ENCODE data around the gene NPHP1.
"Not testable (repeated sequence)": the region's sequence is repeated elsewhere in the genome, so short reads cannot be mapped to it uniquely, and the experiment has no call there.

The NPHP1 gene

DNA sequence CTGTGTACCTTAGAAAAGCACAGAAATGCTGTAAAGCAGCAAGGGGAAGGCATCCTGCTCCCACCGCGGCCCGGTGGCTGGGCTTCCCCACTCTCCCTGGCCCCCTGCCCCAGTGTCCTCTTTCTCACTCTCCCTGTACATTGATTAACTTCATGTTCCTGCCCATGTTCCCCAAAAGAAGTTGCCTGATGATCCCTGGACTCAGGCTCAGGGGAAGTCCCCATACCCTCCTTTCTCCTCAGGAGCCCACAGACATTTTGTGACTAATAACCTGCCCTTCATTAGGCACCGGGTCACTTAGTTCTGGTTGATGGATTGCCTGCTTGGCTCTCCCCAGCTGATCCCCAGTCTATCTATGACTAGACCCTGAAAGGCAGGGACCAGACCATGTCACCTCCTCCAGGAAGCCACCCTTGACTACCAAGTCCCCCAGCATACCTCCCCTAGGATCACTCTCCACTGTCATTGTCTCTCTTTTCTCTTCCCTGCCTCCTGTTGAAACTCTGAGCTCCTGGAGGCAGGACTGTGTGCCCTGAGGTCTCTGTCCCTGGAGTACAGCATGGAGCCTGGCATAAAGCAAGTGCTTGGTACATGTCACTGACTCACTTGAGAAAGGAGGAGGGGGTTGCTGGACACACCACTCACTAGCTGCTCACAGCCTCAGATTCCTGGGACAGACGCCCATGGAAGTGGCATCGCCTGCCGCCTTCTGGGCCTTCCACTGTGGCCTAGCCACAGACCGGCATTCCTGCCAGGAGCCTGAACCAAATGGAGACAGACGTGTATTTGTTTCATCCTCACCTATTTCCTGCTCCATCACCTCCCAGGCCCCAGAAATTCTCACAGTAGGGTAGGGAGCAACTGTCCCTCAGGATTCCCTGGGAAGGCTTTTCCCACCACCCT is 102.7 kb downstream of the NPHP1 start:
- no peak for DNase-seq

DNA sequence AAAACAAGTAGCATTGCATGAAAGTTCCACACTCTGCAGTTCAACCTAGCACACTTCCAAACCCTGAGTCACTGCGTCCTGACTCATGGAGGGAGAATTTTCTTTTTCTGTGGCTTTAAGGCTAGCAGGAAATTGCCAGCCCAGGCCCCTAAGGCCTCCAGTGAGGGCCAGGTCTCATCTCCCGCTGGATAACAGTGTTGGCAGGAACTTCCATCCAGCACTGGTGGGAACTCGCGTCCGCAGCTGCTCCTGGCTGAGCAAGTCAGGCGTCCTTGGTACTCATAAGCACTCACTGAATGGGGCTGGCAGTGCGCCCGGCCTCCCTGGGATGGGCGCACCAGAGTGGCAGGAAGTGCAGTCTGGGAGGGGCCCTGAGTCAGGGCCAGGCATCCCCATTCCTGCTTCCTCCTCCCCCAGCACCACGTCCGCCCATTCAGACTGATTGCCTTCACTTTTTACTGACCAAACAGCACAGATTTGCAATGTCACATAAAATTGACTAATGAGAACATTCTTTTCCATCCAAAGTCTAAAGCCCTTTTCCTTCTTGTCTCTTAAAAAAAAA is 103.5 kb downstream of the NPHP1 start:
- peak; percentile 59 for DNase-seq

DNA sequence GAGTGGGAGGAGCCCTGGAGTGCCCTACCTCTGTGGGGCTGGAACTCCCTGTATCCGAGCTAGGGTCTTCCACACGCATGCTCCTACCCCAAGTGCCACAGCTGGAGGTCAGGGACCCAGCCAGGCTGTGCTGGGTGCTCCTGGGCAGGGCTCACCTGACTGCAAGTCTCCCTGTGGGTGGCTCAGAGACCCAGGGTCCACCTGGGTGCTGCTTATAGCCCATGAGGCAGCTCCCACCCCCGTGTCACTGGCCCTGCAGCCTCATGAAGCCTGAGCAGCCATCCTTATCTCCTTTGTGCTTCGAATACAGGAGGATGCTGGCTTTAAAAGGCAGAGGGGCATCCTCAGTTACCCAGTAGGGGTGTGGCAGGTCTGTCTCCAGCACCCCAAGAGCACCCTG is 103.9 kb downstream of the NPHP1 start:
- DNase-seq: not testable (repeated sequence)

- DNase-seq: no peak
These were observed 104.3 kb downstream of the NPHP1 start for GRCh38 chr2:110100480-110100879.

GRCh38 chr2:110099471-110100225 is 105.2 kb downstream of the NPHP1 start:
- DNase-seq: no peak

DNA sequence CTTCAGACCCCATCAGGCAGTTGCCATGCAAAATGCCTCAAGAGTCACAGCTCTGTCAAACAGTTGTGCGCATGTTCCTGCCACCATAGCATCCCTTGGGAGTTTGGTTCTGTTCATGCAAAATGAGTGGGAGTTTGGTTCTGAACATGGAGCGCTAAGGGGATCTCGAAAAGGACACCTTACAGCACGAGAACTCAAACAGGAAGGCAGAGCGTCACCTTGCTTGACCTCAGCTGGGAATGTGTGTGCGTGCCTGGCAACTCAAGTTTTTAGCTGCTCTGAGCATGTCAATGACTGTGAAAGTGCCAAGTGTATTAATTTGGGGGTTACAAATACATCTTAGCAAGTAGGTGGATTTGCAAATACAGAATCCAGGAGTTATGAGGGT is 105.8 kb downstream of the NPHP1 start:
- no peak for DNase-seq

DNA sequence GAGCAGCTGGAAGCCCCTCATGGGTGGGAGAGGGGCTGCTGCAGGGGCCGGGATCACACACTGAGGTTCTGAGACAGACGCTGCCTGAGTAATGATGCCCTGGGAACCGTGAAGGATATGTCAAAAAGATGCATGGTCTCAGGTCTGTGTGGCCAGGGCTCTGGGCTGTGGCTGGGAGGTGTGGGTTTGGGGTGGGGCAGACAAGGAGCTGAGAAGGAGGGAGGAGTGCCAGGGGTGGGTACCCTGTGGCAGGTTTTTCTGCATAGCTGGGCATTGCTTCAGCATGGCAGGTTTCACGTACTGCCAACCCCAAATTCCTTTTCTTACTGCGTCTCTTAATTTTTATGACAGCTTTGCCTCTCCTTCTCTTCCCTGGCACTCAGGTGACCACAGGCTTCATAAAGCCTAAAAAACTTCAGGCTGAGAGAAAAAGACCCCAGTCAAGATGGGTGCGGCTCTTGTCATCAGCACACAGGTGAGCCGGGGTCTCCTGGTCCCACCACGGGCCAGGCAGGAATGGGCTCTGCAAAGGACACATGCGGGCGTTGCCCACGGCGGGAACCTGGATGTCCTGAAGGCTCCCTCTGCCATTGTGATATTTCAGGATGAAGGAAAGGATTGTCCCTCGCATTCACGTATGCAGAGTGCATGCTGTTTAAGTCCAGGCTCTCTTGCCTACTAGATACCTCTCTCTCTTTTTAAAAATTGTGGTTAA is 107.2 kb downstream of the NPHP1 start:
- peak; percentile 0 for DNase-seq

DNA sequence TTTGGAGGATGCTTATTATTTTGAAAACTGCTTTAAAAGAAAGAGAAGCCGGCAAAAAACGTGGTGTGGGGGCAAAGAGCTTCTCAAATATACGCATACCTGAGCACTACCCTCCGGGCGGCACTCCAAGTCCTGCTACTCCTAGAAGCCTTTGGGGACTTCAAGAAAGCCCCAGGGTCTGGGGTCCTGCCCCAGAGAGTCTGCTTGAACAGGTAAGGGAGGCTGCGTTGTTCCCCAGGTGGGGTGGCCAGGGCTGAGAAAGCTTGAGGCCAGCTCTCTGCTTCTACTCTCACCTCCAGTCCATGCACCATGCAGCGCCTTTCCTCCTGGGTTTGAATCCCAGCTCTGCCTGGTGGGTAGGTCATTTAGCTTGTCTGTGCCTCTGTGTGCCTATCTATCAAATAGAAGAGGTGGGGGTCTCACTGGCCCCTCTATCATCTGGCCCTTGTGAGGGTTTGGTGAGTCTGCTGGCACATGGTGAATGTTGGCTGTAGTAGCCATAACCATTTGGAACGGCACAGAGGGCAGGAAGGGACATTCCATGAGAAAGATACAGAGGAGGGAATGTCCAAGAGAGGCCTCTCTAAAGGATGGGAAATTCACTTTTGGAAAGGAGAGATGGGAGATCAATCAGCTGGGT is 108.7 kb downstream of the NPHP1 start:
- DNase-seq: no peak

DNA sequence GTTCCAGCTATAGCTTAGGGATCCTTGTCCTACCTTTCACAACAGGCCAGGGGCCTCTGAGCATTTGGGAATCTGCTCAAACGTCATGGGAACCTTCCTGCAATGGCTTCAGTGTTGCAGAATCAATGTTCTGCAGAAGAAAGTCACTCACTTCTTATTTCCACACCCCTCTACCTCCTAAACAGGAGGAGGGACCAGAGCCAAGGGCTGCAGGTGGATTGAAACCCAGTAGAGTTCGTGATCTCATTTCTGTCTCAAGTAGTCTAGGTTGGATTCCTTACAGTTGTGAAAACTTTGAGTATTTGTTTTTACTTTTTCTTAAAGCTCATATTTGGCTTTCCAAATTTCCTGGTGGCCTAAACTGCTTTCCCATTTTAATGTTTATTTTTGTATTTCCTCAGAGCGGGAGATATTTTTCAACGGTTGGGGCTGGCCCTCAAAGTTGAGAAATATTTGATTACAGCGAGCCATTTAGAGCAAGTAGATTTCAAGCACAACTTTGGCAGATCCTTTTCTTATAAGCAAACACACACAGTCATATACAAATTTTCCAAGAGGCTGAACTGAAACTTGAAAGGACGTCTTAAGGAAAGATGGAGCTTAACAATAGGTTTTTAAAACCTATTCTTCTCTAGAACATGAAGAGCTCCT is 109.8 kb downstream of the NPHP1 start:
- DNase-seq: not testable (repeated sequence)

- DNase-seq: not testable (repeated sequence)
These were observed 110.9 kb downstream of the NPHP1 start for GRCh38 chr2:110093924-110094323.

GRCh38 chr2:110090164-110090563 is 114.6 kb downstream of the NPHP1 start:
- DNase-seq: not testable (repeated sequence)

DNA sequence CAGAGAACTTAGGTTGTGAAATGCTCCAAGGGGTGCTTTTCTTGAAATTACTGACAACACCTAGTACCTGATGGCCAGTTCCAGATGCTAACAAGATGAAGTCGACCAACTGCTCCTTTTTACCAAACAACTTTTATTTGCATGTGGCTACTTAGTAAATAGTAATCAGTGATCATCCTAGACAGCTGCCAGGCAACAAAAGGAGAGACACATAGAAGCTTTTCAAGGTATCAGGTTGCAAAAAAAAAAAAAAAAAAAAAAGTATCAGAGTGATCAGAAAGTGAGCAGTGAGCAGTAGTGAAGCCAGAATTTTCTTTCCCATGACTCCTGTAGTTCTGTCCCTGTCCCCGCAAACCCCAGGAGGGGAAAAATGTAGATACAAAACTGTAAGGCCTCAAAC is 121.1 kb downstream of the NPHP1 start:
- DNase-seq: not testable (repeated sequence)

DNA sequence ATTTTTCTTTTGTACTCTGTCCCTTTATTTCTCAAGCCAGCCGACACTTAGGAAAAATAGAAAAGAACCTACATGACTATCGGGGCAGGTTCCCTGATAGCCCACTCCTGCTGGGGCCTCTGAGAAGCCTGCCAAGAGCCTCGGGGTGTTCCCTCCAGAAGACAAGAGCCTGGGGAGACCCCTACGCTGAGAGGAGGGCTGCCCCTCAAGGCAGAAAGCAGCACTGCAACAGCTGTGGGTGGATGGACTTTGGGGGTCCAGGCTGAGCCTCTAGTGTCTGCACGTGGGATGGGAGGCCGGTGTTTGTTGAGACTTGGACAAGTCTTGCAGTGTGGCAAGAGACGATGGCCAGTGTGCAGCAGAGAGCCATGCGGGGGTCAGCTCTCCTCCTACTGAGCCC is 121.7 kb downstream of the NPHP1 start:
- DNase-seq: not testable (repeated sequence)

DNA sequence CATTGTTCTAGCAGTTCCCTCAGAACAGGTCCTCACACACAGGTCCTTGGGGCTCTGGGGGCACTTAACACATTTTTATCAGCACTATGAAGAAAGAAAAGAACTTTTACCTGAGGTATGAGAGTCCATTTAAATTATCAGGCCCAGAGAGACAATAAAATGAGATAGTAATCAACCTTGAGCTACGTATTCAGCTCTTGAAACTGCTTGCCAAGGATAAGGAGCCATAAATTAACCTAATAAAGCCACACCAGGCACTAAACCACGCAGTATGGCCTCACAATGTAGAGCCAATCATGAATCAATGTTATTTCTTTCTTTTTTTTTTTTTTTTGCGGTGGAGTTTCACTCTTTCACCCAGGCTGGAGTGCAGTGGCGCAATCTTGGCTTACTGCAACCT is 126.7 kb downstream of the NPHP1 start:
- DNase-seq: not testable (repeated sequence)

DNA sequence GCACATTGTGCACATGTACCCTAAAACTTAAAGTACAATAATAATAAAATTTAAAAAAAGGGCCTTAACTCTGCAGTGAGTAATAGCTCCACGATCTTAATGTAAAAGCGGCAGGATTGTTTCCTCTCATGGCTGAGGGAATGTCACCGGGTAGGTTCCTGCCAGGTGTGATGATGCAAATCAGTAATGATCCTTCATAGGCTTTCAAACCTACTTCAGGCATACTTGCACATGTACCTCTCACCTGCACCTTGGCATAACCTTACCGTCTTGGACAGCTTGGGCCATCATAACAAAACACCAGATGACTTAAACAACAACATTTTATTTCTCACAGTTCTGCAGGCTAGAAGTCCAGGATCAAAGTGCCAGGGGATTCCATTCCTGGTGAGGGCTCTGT is 128.9 kb downstream of the NPHP1 start:
- not testable (repeated sequence) for DNase-seq

Measured in eye (tissue), 1 donor.